ENCODE measurements around the gene SIGLEC15. TPM values are rescaled to one million over a fixed set of nuclear protein-coding genes. Genes with fewer than 3 reads are reported as not detected.
"Not testable (repeated sequence)": the region's sequence is repeated elsewhere in the genome, so short reads cannot be mapped to it uniquely, and the experiment has no call there.

SIGLEC15 gene
- total RNA-seq, 2 experiments from 2014 or later = not detected

DNA sequence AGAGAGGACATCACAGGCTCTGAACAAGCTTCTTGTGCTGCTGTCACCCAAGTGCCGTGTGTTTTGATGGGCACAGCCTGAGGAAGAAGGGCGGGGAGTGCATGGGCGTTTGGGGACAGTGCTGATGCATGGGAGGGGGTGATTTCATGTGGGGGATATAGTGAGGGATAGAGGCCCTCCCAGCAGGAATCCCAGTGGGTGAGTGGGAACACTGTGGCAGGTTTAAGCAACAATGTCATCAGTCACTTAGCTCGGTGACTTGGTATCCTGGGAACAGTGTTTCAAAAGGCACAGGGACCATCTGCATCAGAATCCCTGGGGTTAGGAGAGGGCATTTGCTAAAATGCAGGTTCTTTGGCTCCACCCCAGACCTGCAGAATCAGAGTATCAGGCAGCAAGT is 609 bp downstream of the SIGLEC15 start:
- BruUV-seq (replicated peaks) = no TSS peak
- H3K27ac ChIP-seq (ENCODE audit: low read depth, low read length, poor library complexity, severe bottlenecking) = no peak overlapping the region
- no peaks in the 10 kb centered on the region for H3K36me3 ChIP-seq (ENCODE audit: insufficient read depth, low read length)
- H3K79me2 ChIP-seq (ENCODE audit: insufficient read depth, low read depth, low read length) = no peaks in the 10 kb centered on the region
- H3K4me2 ChIP-seq (ENCODE audit: low read length) = no peak overlapping the region
- H3K9me2 ChIP-seq (ENCODE audit: insufficient read depth, low read length) = no peaks in the 10 kb centered on the region
- H4K20me1 ChIP-seq (ENCODE audit: insufficient read depth, low read length) = no peaks in the 10 kb centered on the region
- no peaks in the 10 kb centered on the region for H3K9me3 ChIP-seq (ENCODE audit: low read length)
- ChIA-PET CTCF (ENCODE audit: unreplicated experiment) (no interaction called here), POLR2A (no interaction called here)
- H3K4me3 ChIP-seq (ENCODE audit: low read depth, low read length, poor library complexity, severe bottlenecking) = no peak overlapping the region
- H3K4me1 ChIP-seq (ENCODE audit: insufficient read depth, low read length, poor library complexity, severe bottlenecking) = peaks cover 8% of the 10 kb centered on the region
- no peak overlapping the region for H2AFZ ChIP-seq (ENCODE audit: low read length)
- intact Hi-C loops (cut with micrococcal nuclease; ENCODE audit: unreplicated experiment) = no loop called here
- no peak for DNase-seq (ENCODE audit: low spot score)
- TF ChIP-seq, protein P1, sequence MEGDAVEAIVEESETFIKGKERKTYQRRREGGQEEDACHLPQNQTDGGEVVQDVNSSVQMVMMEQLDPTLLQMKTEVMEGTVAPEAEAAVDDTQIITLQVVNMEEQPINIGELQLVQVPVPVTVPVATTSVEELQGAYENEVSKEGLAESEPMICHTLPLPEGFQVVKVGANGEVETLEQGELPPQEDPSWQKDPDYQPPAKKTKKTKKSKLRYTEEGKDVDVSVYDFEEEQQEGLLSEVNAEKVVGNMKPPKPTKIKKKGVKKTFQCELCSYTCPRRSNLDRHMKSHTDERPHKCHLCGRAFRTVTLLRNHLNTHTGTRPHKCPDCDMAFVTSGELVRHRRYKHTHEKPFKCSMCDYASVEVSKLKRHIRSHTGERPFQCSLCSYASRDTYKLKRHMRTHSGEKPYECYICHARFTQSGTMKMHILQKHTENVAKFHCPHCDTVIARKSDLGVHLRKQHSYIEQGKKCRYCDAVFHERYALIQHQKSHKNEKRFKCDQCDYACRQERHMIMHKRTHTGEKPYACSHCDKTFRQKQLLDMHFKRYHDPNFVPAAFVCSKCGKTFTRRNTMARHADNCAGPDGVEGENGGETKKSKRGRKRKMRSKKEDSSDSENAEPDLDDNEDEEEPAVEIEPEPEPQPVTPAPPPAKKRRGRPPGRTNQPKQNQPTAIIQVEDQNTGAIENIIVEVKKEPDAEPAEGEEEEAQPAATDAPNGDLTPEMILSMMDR (conservative IDR thresholded peaks at IDR 0.05; ENCODE audit: low read length) = no peak
- no peak for TF ChIP-seq EZH2phosphoT487 (IDR thresholded peaks at IDR 0.05; ENCODE audit: borderline replicate concordance, low read depth, low read length)

GRCh38 chr18:45826716-45827115 is 1.2 kb downstream of the SIGLEC15 start:
- intact Hi-C loops (cut with micrococcal nuclease; ENCODE audit: unreplicated experiment); CTCF ChIA-PET (ENCODE audit: unreplicated experiment); H4K20me1 ChIP-seq (ENCODE audit: insufficient read depth, low read length); POLR2A ChIA-PET; H3K4me2 ChIP-seq (ENCODE audit: low read length); H3K9me2 ChIP-seq (ENCODE audit: insufficient read depth, low read length); H3K36me3 ChIP-seq (ENCODE audit: insufficient read depth, low read length); H2AFZ ChIP-seq (ENCODE audit: low read length); H3K27ac ChIP-seq (ENCODE audit: low read depth, low read length, poor library complexity, severe bottlenecking); H3K79me2 ChIP-seq (ENCODE audit: insufficient read depth, low read depth, low read length); H3K4me3 ChIP-seq (ENCODE audit: low read depth, low read length, poor library complexity, severe bottlenecking); DNase-seq (ENCODE audit: low spot score); H3K9me3 ChIP-seq (ENCODE audit: low read length); H3K4me1 ChIP-seq (ENCODE audit: insufficient read depth, low read length, poor library complexity, severe bottlenecking); BruUV-seq (replicated peaks): not testable (repeated sequence)

DNA sequence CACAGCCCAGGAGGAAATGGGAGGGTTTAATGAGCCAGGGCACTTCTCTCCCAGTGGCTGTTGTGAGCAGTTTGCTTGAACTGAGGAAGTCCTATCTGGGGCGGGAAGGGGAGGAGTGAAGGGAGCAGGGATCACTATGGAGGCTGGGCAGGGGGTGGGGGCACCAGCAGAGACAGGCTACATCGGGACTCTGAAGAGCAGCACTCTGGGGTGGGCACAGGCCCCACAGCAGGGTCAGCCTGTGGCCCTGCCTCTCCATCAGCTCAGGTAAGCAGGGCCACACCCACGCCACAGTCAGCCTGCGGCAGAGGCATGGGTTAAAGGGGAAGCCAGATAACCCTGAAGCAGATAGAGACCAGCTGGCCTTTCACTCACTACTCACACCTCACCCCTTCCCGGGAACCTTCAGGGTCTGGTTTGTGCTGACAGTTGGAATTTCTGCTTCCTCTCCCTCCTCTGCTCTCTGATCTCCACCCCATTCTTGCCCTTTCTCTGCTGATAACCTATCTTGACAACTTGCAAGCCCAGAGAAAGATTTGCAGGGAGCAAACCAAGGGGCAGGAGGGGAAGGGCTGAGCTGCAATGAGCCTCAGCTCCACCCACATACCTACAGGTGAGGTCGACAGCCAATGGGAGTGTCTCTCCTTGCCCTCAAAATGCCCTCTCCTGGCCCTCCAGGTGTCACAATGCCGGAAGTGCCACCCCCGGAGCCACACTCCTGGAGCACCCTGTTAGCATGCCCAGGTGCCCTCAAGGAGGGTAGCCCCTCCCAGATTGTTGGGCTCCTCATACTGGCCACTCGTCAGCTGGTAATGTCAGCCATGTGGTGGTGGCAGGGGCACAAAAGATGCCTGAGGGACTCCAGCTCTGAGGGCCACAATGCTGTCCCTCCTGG is 3.7 kb downstream of the SIGLEC15 start:
- Histone ChIP-seq H3K9me2 (ENCODE audit: insufficient read depth, low read length) (no peaks in the 10 kb centered on the region), H4K20me1 (ENCODE audit: insufficient read depth, low read length) (no peaks in the 10 kb centered on the region), H3K4me1 (ENCODE audit: insufficient read depth, low read length, poor library complexity, severe bottlenecking) (peaks cover 8% of the 10 kb centered on the region), H3K4me3 (ENCODE audit: low read depth, low read length, poor library complexity, severe bottlenecking) (no peak overlapping the region), H3K79me2 (ENCODE audit: insufficient read depth, low read depth, low read length) (no peaks in the 10 kb centered on the region), H3K36me3 (ENCODE audit: insufficient read depth, low read length) (no peaks in the 10 kb centered on the region), H3K4me2 (ENCODE audit: low read length) (no peak overlapping the region), H2AFZ (ENCODE audit: low read length) (no peak overlapping the region), H3K27ac (ENCODE audit: low read depth, low read length, poor library complexity, severe bottlenecking) (no peak overlapping the region), H3K9me3 (ENCODE audit: low read length) (no peaks in the 10 kb centered on the region)
- intact Hi-C loops (cut with micrococcal nuclease; ENCODE audit: unreplicated experiment) = no loop called here
- POLR2A ChIA-PET = no interaction called here
- no peak for DNase-seq (ENCODE audit: low spot score)
- CTCF ChIA-PET (ENCODE audit: unreplicated experiment) = no interaction called here
- TF ChIP-seq EZH2phosphoT487 (IDR thresholded peaks at IDR 0.05; ENCODE audit: borderline replicate concordance, low read depth, low read length) = no peak
- TF ChIP-seq, protein P1 (conservative IDR thresholded peaks at IDR 0.05; ENCODE audit: low read length) = no peak
- no TSS peak for BruUV-seq (replicated peaks)
